Kidney (tissue), 14 donors: Measurements from ENCODE around the gene CEP57L1. TPM values are rescaled to one million over a fixed set of nuclear protein-coding genes. Genes with fewer than 3 reads are reported as not detected.

Experiments
- DNase-seq, 5 donors: peaks; one replicate each; pipeline ENCODE4 v3.0.0-alpha.2; 2013 to 2020
- FAIRE-seq: peaks from 2 replicates; lab custom pipeline; 2012; peaks lifted over from hg19 to GRCh38; lab: Jason Lieb, UNC
- H3K27ac ChIP-seq, 2 donors: one replicate each; pipeline ENCODE4 v1.7.0; 2013; ENCODE audit warnings: low read depth in 2 of 2, low read length in 2 of 2, inconsistent platforms in 1 of 2
- H3K27me3 ChIP-seq: one replicate; pipeline ENCODE4 v1.7.1; 2013; ENCODE audit warnings: low read length, inconsistent platforms; ENCODE audit not compliant: control insufficient read depth, insufficient read depth
- H3K36me3 ChIP-seq, 3 donors: one replicate each; pipeline versions ENCODE4 v1.7.0 to v1.7.1; 2013; ENCODE audit warnings: low read length in 3 of 3, control low read depth in 1 of 3, inconsistent platforms in 1 of 3; ENCODE audit not compliant: insufficient read depth in 3 of 3, control insufficient read depth in 2 of 3
- H3K4me1 ChIP-seq, 3 donors: one replicate each; pipeline versions ENCODE4 v1.7.0 to v1.7.1; 2013; ENCODE audit warnings: low read length in 3 of 3, inconsistent platforms in 1 of 3, low read depth in 1 of 3; ENCODE audit not compliant: control insufficient read depth in 2 of 3, insufficient read depth in 2 of 3
- H3K4me3 ChIP-seq, 3 donors: one replicate each; pipeline versions ENCODE4 v1.7.0 to v1.8.1; 2013; ENCODE audit warnings: low read length in 3 of 3, control low read depth in 1 of 3, inconsistent platforms in 1 of 3
- H3K9ac ChIP-seq, 3 donors: one replicate each; pipeline versions ENCODE4 v1.7.0 to v1.7.1; 2013; ENCODE audit warnings: low read length in 3 of 3, control low read depth in 1 of 3, inconsistent platforms in 1 of 3
- H3K9me3 ChIP-seq, 3 donors: one replicate each; pipeline versions ENCODE4 v1.7.0 to v1.7.1; 2013; ENCODE audit warnings: low read length in 3 of 3, control low read depth in 1 of 3, inconsistent platforms in 1 of 3; ENCODE audit not compliant: control insufficient read depth in 2 of 3, insufficient read depth in 1 of 3
- intact Hi-C: fragments of 100-400 bp; cut with DNase I; formaldehyde crosslinking; loops from one replicate; pipeline ENCODE4 v1.11.1; 2022
- polyA plus RNA-seq: library from polyadenylated mRNA; stranded (reverse); fragments of 350-450 nt; fragmentation: Illumina TruSeq; extraction: RNeasy Lipid Tissue Mini Kit (QIAGEN cat#74804); gene quantifications from one replicate; pipeline ENCODE4 v1.2.3, GENCODE V29; 2014; ENCODE audit warnings: low read depth, low replicate concordance; ENCODE audit not compliant: insufficient read depth
- total RNA-seq: library from RNA; stranded (reverse); fragmentation: NEBNext Ultra II Directional; extraction: Animal tissue kit (Norgen Biotek cat#: 25700); gene quantifications from one replicate; pipeline ENCODE4 v1.2.1, GENCODE V29; 2021
- TF ChIP-seq, protein P1 (sequence below): IDR thresholded peaks from 3 replicates; pipeline ENCODE4 v1.5.1; 2012; ENCODE audit warnings: mild to moderate bottlenecking, moderate library complexity, borderline replicate concordance; ENCODE audit not compliant: insufficient read depth; ENCODE audit errors: extremely low read depth
- donor health status: control.
- donor health status: control.
- donor health status: control.
- donor health status: control.
- donor health status: control.
- donor health status: DM: yes; HTN: yes; CAD: no.
- donor health status: Normal renal cell carcinoma (clear cell type).

The CEP57L1 gene
- total and polyA plus RNA-seq, 2 donors from 2014 or later: 6.3 to 10.6 TPM

DNA sequence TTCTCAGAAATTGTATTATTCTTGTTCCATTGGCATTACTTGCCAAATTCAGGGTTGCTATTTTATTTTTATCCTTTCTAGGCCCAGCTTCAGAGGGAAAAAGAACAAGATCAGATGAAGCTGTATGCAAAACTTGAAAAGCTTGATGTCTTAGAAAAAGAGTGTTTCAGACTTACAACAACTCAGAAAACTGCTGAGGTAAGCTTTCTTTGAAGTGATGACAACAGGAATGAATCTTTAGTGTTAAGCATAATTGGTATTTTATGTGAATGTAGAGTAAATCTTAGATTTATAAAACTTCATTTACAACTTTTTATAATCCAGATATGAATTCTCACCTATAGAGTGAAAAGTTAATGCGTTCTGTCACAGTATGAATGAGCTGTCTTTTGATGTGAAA is 58.4 kb downstream of the CEP57L1 start:
- H3K4me3 ChIP-seq: no peak overlapping the region
- FAIRE-seq: no peak
- H3K4me1 ChIP-seq: no peaks in the 10 kb centered on the region
- peaks cover 0 to 3% (median 0%) of the 10 kb centered on the region in 3 donors for H3K36me3 ChIP-seq
- no peak overlapping the region for H3K27ac ChIP-seq
- no peaks in the 10 kb centered on the region for H3K27me3 ChIP-seq
- no peak for DNase-seq
- TF ChIP-seq, protein P1, sequence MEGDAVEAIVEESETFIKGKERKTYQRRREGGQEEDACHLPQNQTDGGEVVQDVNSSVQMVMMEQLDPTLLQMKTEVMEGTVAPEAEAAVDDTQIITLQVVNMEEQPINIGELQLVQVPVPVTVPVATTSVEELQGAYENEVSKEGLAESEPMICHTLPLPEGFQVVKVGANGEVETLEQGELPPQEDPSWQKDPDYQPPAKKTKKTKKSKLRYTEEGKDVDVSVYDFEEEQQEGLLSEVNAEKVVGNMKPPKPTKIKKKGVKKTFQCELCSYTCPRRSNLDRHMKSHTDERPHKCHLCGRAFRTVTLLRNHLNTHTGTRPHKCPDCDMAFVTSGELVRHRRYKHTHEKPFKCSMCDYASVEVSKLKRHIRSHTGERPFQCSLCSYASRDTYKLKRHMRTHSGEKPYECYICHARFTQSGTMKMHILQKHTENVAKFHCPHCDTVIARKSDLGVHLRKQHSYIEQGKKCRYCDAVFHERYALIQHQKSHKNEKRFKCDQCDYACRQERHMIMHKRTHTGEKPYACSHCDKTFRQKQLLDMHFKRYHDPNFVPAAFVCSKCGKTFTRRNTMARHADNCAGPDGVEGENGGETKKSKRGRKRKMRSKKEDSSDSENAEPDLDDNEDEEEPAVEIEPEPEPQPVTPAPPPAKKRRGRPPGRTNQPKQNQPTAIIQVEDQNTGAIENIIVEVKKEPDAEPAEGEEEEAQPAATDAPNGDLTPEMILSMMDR: no peak
- no peak overlapping the region for H3K9ac ChIP-seq
- intact Hi-C loops: no loop called here
- H3K9me3 ChIP-seq: peaks cover 0 to 2% (median 0%) of the 10 kb centered on the region in 3 donors

DNA sequence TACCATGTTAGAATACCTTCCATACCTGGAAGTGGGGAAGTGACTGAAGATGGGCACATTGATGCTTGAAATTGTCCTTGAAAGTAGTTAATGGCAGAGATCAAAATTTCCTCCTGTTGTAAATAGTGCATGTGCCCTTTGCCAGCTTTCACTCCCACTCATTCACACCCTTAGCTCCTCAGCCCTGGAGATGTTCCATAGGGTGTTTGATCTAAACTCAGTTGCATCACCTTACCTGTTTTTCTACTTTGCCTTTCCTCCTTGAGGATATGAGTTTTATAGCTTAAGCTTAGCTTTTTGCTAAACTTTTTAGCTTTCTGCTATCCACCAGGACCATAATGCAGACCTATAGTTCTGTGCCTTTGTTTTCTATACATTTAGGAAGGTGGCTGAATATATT is 69.0 kb downstream of the CEP57L1 start:
- FAIRE-seq: no peak
- DNase-seq: no peak
- H3K4me1 ChIP-seq: peaks cover 0 to 2% (median 0%) of the 10 kb centered on the region in 3 donors
- intact Hi-C loops: no loop called here
- H3K9ac ChIP-seq: no peak overlapping the region
- H3K4me3 ChIP-seq: no peak overlapping the region
- no peaks in the 10 kb centered on the region for H3K27me3 ChIP-seq
- TF ChIP-seq, protein P1: no peak
- H3K27ac ChIP-seq: no peak overlapping the region
- no peaks in the 10 kb centered on the region for H3K9me3 ChIP-seq
- H3K36me3 ChIP-seq: no peaks in the 10 kb centered on the region

DNA sequence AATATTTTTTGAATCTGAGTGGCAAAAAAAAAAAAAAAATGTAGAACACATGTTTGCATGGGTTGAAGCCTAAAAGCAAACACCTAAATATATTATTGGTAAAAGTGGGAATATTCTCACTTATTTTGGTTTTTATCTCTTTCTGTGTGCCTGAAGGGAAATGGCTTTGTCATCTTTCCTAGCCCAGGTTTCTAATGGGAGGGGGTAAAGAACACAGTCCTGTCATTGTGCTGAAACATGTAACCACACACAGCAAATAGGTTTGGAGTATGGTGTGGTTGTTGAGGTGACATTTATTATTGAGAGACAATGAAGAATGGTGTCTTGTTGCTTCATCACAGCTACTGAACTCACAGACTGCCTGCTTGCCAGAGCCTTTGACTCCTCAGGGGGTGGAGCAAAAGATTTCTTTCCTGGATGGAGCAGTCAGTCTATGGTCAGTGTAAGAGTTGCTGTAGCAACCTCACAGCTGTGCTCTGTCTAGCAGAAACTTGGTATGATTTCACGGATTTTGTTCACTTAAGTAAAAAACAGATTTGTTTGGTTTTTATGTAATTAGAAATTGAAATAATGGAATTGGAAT is 70.2 kb downstream of the CEP57L1 start:
- peak; percentile 52 for FAIRE-seq
- TF ChIP-seq, protein P1: no peak
- peaks cover 0 to 2% (median 0%) of the 10 kb centered on the region in 3 donors for H3K4me1 ChIP-seq

DNA sequence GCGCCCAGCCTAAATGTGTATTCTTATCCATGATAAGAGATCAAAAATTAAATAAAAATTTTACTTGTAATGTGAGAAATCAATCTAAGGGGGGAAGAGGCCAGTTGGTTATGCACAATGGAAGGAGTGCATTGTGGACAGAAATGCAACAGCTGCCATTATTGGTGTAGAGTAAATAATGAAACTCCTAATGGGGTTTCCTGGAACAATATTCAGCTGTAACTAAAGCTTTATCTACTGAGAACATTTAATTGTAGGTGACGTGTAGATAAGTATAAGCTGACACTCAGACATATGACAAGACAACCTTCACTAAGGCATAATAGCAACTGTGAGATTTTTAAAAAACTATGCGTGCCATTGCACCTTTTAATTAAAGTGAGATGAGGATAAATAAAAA is 71.4 kb downstream of the CEP57L1 start:
- Histone ChIP-seq H3K27ac (no peak overlapping the region), H3K36me3 (no peaks in the 10 kb centered on the region), H3K9ac (no peak overlapping the region), H3K4me3 (no peak overlapping the region), H3K9me3 (no peaks in the 10 kb centered on the region), H3K4me1 (peaks cover 0 to 2% (median 0%) of the 10 kb centered on the region in 3 donors), H3K27me3 (no peaks in the 10 kb centered on the region)
- DNase-seq (no peak), FAIRE-seq (no peak)
- TF ChIP-seq, protein P1: no peak
- intact Hi-C loops: no loop called here

More for the DNA sequence above, 70.2 kb downstream of the CEP57L1 start:
- Histone ChIP-seq H3K9me3 (no peaks in the 10 kb centered on the region), H3K27me3 (no peaks in the 10 kb centered on the region), H3K9ac (no peak overlapping the region), H3K27ac (no peak overlapping the region), H3K36me3 (no peaks in the 10 kb centered on the region), H3K4me3 (no peak overlapping the region)
- intact Hi-C loops: no loop called here
- DNase-seq: peak in 3 of 5 donors; percentile 45 to 88 (median 63)
